Measurements from ENCODE around the gene PKNOX2. TPM values are rescaled to one million over a fixed set of nuclear protein-coding genes. Genes with fewer than 3 reads are reported as not detected.

Gene PKNOX2
- total RNA-seq, 4 donors from 2014 or later = 1.2 to 5.7 (median 2.2) TPM

DNA sequence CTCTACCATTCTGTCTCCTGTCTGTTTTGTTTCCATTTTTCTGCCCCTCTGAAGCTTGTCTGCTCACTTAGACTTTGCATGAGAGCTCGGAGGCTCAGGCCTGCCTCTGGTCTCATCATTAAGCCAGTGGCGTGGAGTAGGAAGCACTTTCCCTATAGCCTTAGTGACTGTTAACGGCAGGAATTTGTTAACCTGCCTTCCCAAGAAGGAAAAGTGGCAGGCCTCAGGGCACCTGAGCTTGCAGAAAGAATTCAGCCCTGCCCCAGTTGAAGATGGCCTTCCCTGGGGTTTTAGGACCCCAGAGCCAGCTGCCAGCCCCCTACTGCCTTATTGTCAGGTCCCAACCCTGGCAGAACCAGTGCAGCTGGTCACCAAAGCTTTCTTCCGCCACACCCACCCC lies 93.2 kb downstream of the PKNOX2 start:
- no peak for ATAC-seq
- no peak overlapping the region for H3K27ac ChIP-seq
- 86 to 100% methylated on average over 1 to 3 of the region's 4 CpGs for WGBS, 2 donors (ENCODE audit: low coverage in 1 of 2)
- no peaks in the 10 kb centered on the region for H3K36me3 ChIP-seq
- H3K27me3 ChIP-seq = no peaks in the 10 kb centered on the region
- peaks cover 0 to 23% (median 0%) of the 10 kb centered on the region in 3 donors for H3K4me1 ChIP-seq
- H3K9me3 ChIP-seq = no peaks in the 10 kb centered on the region
- H3K4me3 ChIP-seq = no peak overlapping the region
- TF ChIP-seq POLR2A (IDR thresholded peaks at IDR 0.05) (no peak), EP300 (IDR thresholded peaks at IDR 0.05) (no peak), POLR2AphosphoS5 (IDR thresholded peaks at IDR 0.05) (no peak)
- TF ChIP-seq, protein P1, sequence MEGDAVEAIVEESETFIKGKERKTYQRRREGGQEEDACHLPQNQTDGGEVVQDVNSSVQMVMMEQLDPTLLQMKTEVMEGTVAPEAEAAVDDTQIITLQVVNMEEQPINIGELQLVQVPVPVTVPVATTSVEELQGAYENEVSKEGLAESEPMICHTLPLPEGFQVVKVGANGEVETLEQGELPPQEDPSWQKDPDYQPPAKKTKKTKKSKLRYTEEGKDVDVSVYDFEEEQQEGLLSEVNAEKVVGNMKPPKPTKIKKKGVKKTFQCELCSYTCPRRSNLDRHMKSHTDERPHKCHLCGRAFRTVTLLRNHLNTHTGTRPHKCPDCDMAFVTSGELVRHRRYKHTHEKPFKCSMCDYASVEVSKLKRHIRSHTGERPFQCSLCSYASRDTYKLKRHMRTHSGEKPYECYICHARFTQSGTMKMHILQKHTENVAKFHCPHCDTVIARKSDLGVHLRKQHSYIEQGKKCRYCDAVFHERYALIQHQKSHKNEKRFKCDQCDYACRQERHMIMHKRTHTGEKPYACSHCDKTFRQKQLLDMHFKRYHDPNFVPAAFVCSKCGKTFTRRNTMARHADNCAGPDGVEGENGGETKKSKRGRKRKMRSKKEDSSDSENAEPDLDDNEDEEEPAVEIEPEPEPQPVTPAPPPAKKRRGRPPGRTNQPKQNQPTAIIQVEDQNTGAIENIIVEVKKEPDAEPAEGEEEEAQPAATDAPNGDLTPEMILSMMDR (IDR thresholded peaks at IDR 0.05) = no peak

DNA sequence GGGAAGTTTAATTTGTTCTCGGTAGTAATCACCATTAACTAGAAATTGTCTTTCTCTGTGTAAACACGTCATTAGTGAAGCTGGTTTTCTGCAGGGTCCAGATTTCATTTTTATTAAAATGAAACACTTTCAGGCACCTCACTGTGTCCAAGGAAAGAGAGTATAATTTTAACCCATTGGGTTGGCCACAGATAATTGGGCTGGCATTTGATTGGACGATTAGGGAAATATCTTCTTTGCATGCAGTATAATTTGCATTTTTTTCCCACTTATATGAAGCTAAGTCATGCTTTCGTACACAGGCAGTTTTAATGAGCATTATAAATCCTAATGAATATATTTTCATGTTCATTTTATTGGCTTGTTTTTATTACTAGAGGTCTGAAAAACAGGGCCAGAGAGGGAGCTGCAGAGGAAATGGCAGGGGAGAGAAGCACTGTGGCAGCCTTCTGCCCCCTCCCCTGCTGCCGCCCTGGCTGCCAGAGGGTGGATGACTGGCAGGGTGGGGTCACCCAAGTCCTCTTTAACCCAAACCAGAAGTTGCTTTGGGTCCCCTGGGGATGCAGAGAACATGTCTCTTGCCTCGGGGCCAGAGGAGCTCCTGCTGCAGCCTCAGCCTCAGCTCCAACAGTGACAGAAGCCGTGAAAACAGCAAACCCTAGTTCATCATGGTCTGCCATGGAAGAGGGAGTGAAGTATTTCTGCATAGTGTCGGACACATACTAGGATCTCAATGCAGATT lies 93.9 kb downstream of the PKNOX2 start:
- Histone ChIP-seq H3K27me3 (no peaks in the 10 kb centered on the region), H3K36me3 (no peaks in the 10 kb centered on the region), H3K27ac (no peak overlapping the region), H3K9me3 (no peaks in the 10 kb centered on the region), H3K4me1 (peaks cover 0 to 30% (median 7%) of the 10 kb centered on the region in 3 donors), H3K4me3 (no peak overlapping the region)
- WGBS, 2 donors (ENCODE audit: low coverage in 1 of 2) = 74 to 75% methylated on average over 3 to 7 of the region's 8 CpGs
- TF ChIP-seq POLR2AphosphoS5 (IDR thresholded peaks at IDR 0.05) (no peak), POLR2A (IDR thresholded peaks at IDR 0.05) (no peak), EP300 (IDR thresholded peaks at IDR 0.05) (no peak)
- TF ChIP-seq, protein P1 (IDR thresholded peaks at IDR 0.05) = no peak
- no peak for ATAC-seq

DNA sequence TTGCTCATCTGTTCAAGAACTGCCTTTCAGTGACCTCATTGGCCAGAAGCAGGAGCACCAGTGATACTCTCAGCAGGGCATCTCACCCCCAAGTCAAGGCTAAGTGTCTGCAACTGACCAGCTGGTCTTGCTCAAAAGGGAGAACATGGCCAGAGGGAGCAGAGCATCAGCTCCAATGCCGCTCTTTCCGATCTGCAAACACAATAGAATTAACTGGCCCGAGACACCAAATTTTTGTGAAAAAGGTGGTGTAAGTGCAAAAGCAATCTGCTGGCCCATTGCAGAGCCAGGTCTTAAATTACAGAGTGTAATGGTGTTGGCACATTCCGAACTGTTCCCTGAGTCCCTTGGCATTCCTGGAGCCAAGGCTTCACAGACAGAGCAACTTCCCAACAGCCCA lies 97.0 kb downstream of the PKNOX2 start:
- H3K27me3 ChIP-seq = no peaks in the 10 kb centered on the region
- H3K4me3 ChIP-seq = no peak overlapping the region
- 83% methylated on average over 3 of the region's 4 CpGs; no CpG with 5 or more reads in 1 of the 2 donors for WGBS, 2 donors (ENCODE audit: low coverage in 1 of 2)
- H3K36me3 ChIP-seq = no peaks in the 10 kb centered on the region
- no peaks in the 10 kb centered on the region for H3K9me3 ChIP-seq
- TF ChIP-seq, protein P1 (IDR thresholded peaks at IDR 0.05) = no peak
- TF ChIP-seq POLR2A (IDR thresholded peaks at IDR 0.05) (no peak), POLR2AphosphoS5 (IDR thresholded peaks at IDR 0.05) (no peak)
- H3K27ac ChIP-seq = peak overlapping the region in 1 of 4 donors; percentile 59
- no peak for ATAC-seq
- H3K4me1 ChIP-seq = peaks cover 0 to 35% (median 10%) of the 10 kb centered on the region in 3 donors

DNA sequence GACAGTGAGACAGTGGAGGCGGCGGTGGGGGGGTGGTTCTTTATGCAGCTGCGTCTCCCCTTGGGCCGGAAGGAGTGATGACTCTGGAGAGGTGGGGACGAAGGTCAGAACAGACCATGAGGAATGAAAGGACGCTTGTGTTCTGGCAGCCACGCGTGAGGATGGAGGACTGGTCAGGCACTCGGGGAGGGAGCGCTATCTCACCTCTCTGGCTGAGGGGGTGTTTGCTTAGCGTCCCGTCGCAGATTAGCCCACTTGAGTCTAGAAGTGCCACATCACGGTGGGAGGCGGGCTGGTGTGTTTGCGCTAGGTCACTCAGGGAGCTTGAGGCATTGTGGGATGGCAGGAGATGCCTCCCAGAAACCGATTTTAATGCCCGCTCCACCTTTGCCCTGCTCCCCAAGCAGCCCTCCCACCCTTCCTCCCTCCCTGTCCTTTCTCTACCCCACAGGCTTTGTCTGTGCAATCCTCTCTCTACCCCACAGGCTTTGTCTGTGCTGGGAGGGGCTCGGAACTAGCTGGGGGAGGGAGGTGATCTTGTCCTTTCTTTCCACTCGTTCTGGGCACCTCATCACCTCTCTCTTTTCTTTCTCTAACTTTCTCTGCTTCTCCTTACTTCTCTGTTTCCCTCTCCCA lies 97.8 kb downstream of the PKNOX2 start:
- Histone ChIP-seq H3K36me3 (no peaks in the 10 kb centered on the region), H3K27ac (peak overlapping the region in 3 of 4 donors; percentile 27 to 59 (median 37)), H3K4me3 (no peak overlapping the region), H3K4me1 (peaks cover 0 to 33% (median 10%) of the 10 kb centered on the region in 3 donors), H3K9me3 (no peaks in the 10 kb centered on the region), H3K27me3 (no peaks in the 10 kb centered on the region)
- ATAC-seq = no peak
- 76 to 90% methylated on average over 7 to 17 of the region's 20 CpGs for WGBS, 2 donors (ENCODE audit: low coverage in 1 of 2)
- TF ChIP-seq, protein P1 (IDR thresholded peaks at IDR 0.05) = no peak
- TF ChIP-seq POLR2AphosphoS5 (IDR thresholded peaks at IDR 0.05) = no peak
- TF ChIP-seq EP300 (IDR thresholded peaks at IDR 0.05) = no peak
- TF ChIP-seq POLR2A (IDR thresholded peaks at IDR 0.05) = no peak

Measured in gastroesophageal sphincter (tissue), 4 donors.